Caco-2 (cell line): ENCODE results near the gene RSPH4A. TPM values are rescaled to one million over a fixed set of nuclear protein-coding genes. Genes with fewer than 3 reads are reported as not detected.

Source experiments
- BruUV-seq: library from RNA; stranded (reverse); fragments of 400-500 nt; replicated peaks from 2 replicates; lab custom pipeline; 2021; lab: Mats Ljungman, UMichigan
- CTCF ChIA-PET: fragments of 300-600 bp; sonication (Branson Sonifier 250); formaldehyde crosslinking; loops from one replicate; lab custom pipeline; 2022; ENCODE audit warnings: antibody characterized with exemption; lab: Charles Lee
- POLR2A ChIA-PET: fragments of 300-600 bp; sonication (Branson Sonifier 250); formaldehyde crosslinking; loops from one replicate; lab custom pipeline; 2022; ENCODE audit warnings: antibody characterized with exemption; lab: Charles Lee
- DNase-seq, 2 experiments: peaks; one replicate each; pipeline versions ENCODE4 v3.0.0 to v3.0.0-alpha.2; 2020 to 2022
- H3K27me3 ChIP-seq: replicated peaks from 2 replicates; pipeline ENCODE4 v1.6.0; 2011; ENCODE audit warnings: low read length; ENCODE audit not compliant: control insufficient read depth, insufficient read depth
- H3K36me3 ChIP-seq: 2 replicates; pipeline ENCODE4 v1.5.1; 2011; ENCODE audit warnings: low read length; ENCODE audit not compliant: control insufficient read depth, insufficient read depth
- H3K4me1 ChIP-seq: fragments of 250-450 bp; sonication (Bioruptor Pico); 2 replicates; pipeline ENCODE4 v1.5.1; 2020; ENCODE audit warnings: mild to moderate bottlenecking
- H3K4me3 ChIP-seq: 2 replicates; pipeline ENCODE4 v1.5.1; 2011; ENCODE audit warnings: low read depth, mild to moderate bottlenecking, control low read depth, low read length
- H3K9me3 ChIP-seq: fragments of 250-450 bp; sonication (Bioruptor Pico); 2 replicates; pipeline ENCODE4 v1.5.1; 2020; ENCODE audit warnings: mild to moderate bottlenecking, moderate library complexity
- H3K27ac Mint-ChIP-seq: one replicate; pipeline ENCODE4 v1.8.0; 2022; ENCODE audit warnings: mixed read lengths; ENCODE audit not compliant: unreplicated experiment
- H3K27me3 Mint-ChIP-seq: one replicate; pipeline ENCODE4 v1.8.0; 2022; ENCODE audit warnings: mixed read lengths; ENCODE audit not compliant: insufficient read depth, unreplicated experiment
- H3K36me3 Mint-ChIP-seq: one replicate; pipeline ENCODE4 v1.8.0; 2022; ENCODE audit warnings: mild to moderate bottlenecking, mixed read lengths; ENCODE audit not compliant: insufficient read depth, unreplicated experiment
- H3K4me1 Mint-ChIP-seq: one replicate; pipeline ENCODE4 v1.8.0; 2022; ENCODE audit warnings: low read depth, mixed read lengths; ENCODE audit not compliant: unreplicated experiment
- H3K4me3 Mint-ChIP-seq: one replicate; pipeline ENCODE4 v1.8.0; 2022; ENCODE audit warnings: mild to moderate bottlenecking, moderate library complexity, mixed read lengths; ENCODE audit not compliant: unreplicated experiment
- H3K9me3 Mint-ChIP-seq: one replicate; pipeline ENCODE4 v1.8.0; 2022; ENCODE audit warnings: mixed read lengths; ENCODE audit not compliant: unreplicated experiment
- intact Hi-C: fragments of 100-400 bp; cut with micrococcal nuclease; formaldehyde crosslinking; loops from one replicate; pipeline ENCODE4 v1.10.0; 2022; ENCODE audit not compliant: unreplicated experiment
- total RNA-seq: library from RNA; stranded (reverse); gene quantifications from 2 replicates; pipeline ENCODE4 v1.2.3, GENCODE V29; 2022
- TF ChIP-seq, protein P1 (sequence below), 2 experiments: fragments of 200-600 bp in 1 of 2; IDR thresholded peaks; 1 replicate in 1 of 2; 2 replicates in 1 of 2; pipeline versions ENCODE4 v1.5.1 to v1.8.0; 2011 to 2022; ENCODE audit warnings: antibody characterized with exemption in 1 of 2, control low read depth in 1 of 2, inconsistent platforms in 1 of 2, low read depth in 1 of 2, low read length in 1 of 2, mild to moderate bottlenecking in 1 of 2, moderate library complexity in 1 of 2; ENCODE audit not compliant: insufficient read depth in 1 of 2, severe bottlenecking in 1 of 2, unreplicated experiment in 1 of 2

Gene RSPH4A
- total RNA-seq, 1 experiment from 2014 or later, result 0.20 TPM

- H3K4me3 ChIP-seq, result no peak overlapping the region
- peaks cover 6% of the 10 kb centered on the region; the same call in 1 of the 2 replicates for H3K4me1 ChIP-seq
- DNase-seq, result no peak
- no TSS peak for BruUV-seq
- Mint-ChIP-seq H3K36me3 (no peaks in the 10 kb centered on the region), H3K9me3 (no peaks in the 10 kb centered on the region), H3K27ac (no peak overlapping the region), H3K4me1 (peaks cover 10% of the 10 kb centered on the region), H3K4me3 (no peak overlapping the region), H3K27me3 (no peaks in the 10 kb centered on the region)
- ChIA-PET POLR2A (no interaction called here), CTCF (no interaction called here)
- intact Hi-C loops, result no loop called here
- H3K9me3 ChIP-seq, result no peaks in the 10 kb centered on the region
- H3K27me3 ChIP-seq, result no peaks in the 10 kb centered on the region
- TF ChIP-seq, protein P1, sequence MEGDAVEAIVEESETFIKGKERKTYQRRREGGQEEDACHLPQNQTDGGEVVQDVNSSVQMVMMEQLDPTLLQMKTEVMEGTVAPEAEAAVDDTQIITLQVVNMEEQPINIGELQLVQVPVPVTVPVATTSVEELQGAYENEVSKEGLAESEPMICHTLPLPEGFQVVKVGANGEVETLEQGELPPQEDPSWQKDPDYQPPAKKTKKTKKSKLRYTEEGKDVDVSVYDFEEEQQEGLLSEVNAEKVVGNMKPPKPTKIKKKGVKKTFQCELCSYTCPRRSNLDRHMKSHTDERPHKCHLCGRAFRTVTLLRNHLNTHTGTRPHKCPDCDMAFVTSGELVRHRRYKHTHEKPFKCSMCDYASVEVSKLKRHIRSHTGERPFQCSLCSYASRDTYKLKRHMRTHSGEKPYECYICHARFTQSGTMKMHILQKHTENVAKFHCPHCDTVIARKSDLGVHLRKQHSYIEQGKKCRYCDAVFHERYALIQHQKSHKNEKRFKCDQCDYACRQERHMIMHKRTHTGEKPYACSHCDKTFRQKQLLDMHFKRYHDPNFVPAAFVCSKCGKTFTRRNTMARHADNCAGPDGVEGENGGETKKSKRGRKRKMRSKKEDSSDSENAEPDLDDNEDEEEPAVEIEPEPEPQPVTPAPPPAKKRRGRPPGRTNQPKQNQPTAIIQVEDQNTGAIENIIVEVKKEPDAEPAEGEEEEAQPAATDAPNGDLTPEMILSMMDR (IDR thresholded peaks at IDR 0.05; ENCODE audit: insufficient read depth in 1 of 2, low read depth in 1 of 2, low read length in 1 of 2, severe bottlenecking in 1 of 2, unreplicated experiment in 1 of 2), result no peak
- H3K36me3 ChIP-seq, result no peaks in the 10 kb centered on the region
Measured at GRCh38 chr6:116568821-116569755, 47.2 kb upstream of the RSPH4A start.

- ChIA-PET POLR2A (interaction anchor here (0.5 to 1.8 kb wide), 6 partner anchors 9 to 321 kb away, joined by 3 to 12 read pairs (median 4); partner anchors contain the start of genes CALHM5, RSPH4A and TSPYL1), CTCF (interaction anchor here (1.2 to 2.1 kb wide), 5 partner anchors 8 to 302 kb away, joined by 3 to 13 read pairs (median 9); partner anchors contain the start of gene CALHM5)
- Mint-ChIP-seq H3K27me3 (no peaks in the 10 kb centered on the region), H3K27ac (peak within 1 kb of the TSS; percentile 99), H3K9me3 (no peaks in the 10 kb centered on the region), H3K4me1 (peaks cover 7% of the 10 kb centered on the region), H3K36me3 (peaks cover 13% of the 10 kb centered on the region), H3K4me3 (peak within 1 kb of the TSS; percentile 98)
- TF ChIP-seq, protein P1 (IDR thresholded peaks at IDR 0.05; ENCODE audit: insufficient read depth in 1 of 2, low read depth in 1 of 2, low read length in 1 of 2, severe bottlenecking in 1 of 2, unreplicated experiment in 1 of 2), result no peak
- peak; percentile 99 for DNase-seq
- Histone ChIP-seq H3K4me1 (peaks cover 6% of the 10 kb centered on the region; the same call in 1 of the 2 replicates), H3K36me3 (no peaks in the 10 kb centered on the region), H3K27me3 (no peaks in the 10 kb centered on the region), H3K9me3 (no peaks in the 10 kb centered on the region), H3K4me3 (peak within 1 kb of the TSS; percentile 96)
- no TSS peak for BruUV-seq
- intact Hi-C loops, result loop anchor here (1.0 to 2.0 kb wide), 2 partner anchors 110 to 292 kb away; partner anchors contain the start of genes KPNA5 and TSPYL1
Measured at GRCh38 chr6:116570856-116571682, 45.2 kb upstream of the RSPH4A start, which contains the start of gene RWDD1. Gene RWDD1 (plus strand): TSS chr6:116571504. CDS start chr6:116571583, 79 bp downstream.
